Inflammatory macrophage treated with lipopolysaccharide for 1 hour (primary cell): ENCODE measurements around the gene CCDC68.
"Not testable (repeated sequence)": the region's sequence is repeated elsewhere in the genome, so short reads cannot be mapped to it uniquely, and the experiment has no call there.

Experiments
- DNase-seq, 2 donors: peaks; one replicate each; pipeline ENCODE4 v3.0.0-alpha.2; 2020 to 2022

The CCDC68 gene

DNA sequence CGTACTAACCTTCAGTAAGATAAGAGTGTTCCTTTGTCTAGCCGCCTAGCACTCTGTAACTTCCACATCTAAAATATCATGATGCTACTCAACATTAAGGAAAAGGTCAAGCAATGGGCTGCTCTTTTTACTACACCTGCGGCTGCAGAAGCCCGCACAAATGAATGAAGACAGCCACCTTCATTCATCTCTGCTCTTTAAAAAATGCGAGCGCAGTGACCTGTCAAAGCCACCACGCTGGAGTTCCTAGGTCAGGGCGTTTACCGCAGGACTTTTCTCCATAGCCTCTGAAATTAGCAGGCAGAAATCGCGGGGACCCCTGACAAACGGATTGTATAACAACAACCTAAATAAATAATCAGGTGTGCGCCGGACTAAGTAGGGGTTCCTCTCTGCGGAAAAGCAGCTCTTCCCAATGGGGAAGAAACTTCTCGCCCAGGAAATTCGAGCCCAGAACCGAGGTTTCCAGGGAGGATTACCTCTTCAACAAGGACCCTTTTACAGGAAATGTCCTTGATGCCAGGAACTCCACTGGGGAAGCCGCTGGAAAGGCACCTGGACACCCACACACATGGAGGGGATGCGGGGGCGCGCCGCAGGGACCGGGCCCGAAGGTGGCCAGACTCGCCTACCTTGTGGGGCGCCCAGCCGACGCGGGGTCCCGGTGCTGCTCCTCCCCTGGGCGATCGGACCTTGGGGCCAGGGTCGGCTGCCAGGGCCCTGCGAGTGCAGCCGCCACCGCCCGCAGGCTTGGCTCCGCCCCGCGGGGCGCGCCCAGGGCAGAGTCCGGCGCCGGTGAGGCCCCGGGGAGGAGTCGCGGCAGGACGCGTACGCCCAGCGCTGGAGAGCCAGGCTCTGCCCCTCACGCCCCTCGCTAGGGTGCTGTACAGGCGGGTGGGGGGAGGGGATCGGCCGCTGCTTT, at the start of gene CCDC68:
Gene CCDC68 (minus strand): TSS at position 758 of the 922 bp plus-strand sequence. CDS start 16,670 bp downstream, outside the sequence.
- no peak for DNase-seq

- DNase-seq = no peak
Measured at GRCh38 chr18:55007602-55008001, 48.3 kb upstream of the CCDC68 start.

- no peak for DNase-seq
Measured at GRCh38 chr18:55003695-55004094, 44.4 kb upstream of the CCDC68 start.

DNA sequence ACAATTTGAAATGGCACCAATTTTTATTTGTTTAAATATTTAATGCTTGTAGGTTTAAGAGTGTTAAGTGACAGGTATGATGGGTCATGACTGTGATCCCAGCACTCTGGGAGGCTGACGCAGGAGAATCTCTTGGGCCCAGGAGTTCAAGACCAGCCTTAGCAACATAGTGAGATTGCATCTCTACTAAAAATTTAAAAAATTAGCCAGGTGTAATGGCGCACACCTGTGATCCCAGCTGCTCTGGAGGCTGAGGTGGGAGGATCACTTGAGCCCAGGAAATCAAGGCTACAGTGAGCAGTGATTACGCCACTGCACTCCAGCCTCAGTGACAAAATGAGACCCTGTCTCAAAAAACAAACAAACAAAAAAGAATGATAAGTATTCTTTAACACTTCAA, 43.0 kb upstream of the CCDC68 start:
- DNase-seq = no peak

- no peak for DNase-seq
Measured at GRCh38 chr18:55001394-55002024, 42.2 kb upstream of the CCDC68 start.

DNA sequence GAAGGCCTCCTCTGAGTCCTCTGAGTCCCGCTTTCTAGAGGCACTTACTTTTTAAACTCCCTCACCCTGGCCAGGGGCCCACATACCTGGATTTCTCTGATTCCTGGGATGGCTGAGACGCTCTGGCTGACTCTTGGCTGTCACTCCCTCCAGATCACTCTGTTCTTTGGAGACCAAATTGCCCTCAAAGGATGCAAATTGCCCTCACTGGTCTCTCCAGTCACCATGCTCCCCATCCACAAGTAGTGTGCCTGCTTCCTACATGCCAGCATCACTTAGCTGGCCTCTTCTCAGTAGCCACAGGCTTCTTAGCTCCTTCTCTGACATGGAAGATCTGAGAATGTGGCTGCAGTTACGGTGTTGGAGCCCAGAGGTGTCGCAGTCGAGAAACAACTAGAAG, 41.3 kb upstream of the CCDC68 start:
- no peak for DNase-seq

DNA sequence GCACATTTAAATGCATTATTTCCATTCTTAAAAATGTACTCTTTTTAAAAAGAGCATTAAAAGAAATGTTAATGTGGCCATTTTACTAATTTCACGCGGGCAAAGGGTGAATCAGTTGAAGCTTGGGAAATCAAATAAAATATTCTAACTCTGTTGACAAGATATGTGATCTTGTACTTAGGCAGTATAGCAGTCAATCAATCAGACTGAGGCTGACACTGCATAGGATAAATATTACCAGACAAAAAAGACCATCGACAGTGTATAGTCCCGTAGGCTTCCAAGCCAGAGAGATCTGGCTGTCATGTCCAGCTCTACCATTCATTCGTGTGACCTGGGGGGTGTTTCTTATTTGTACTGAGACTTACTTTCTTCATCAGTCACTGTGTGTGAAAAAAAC, 39.8 kb upstream of the CCDC68 start:
- no peak for DNase-seq

DNA sequence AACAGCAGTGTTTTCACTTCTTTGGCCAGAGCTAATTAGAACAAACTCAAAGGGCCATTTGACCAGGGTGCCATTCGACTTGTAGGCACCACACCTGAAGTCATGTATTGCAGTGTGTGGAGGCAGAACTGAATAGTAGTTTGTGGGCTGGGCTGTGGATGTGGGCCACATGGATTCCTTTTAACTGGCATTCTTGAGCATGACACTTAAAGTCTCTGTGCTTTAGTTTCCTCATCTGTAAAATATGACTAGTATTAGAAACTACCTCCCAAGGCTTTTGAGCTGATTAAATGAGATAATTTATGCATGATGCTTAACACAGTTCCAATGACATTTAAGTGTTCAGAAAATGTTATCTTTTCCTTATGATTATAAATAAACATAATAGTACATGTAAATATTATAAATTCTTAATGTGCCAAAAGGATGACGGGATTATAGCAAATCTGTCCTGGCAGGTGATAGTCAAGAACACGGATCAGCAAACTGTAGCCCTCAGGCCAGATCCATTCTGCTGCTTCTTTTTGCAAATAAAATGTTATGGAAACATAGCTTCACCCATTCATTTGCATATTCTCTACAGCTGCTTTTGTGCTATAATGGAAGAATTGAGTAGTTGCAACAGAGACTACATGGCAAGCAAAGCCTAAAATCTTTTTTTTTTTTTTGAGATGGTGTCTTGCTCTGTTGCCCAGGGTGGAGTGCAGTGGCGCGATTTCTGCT, 36.3 kb upstream of the CCDC68 start:
- DNase-seq = no peak

DNA sequence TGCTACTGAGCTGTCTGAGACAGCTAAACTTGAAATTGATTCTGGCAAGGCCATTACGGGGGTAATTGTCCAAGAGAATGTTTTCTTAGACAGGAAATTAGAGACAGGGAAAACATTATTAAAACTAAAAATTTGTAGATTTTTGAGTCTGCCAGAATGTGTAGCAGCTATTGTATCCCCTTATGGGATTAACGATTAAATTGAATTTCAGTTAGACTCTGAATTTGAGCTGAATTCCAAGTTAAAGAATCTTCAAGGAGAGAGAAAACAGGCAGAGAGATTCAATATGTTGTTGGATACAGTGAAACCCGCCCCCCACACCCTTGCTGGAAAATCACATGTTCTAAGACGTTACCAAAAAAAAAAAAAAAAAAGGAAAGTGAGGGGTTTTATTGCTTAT, 32.7 kb upstream of the CCDC68 start:
- DNase-seq = no peak

- DNase-seq = no peak
Measured at GRCh38 chr18:54984908-54985307, 25.6 kb upstream of the CCDC68 start.

- no peak for DNase-seq
Measured at GRCh38 chr18:54983791-54984190, 24.5 kb upstream of the CCDC68 start.

DNA sequence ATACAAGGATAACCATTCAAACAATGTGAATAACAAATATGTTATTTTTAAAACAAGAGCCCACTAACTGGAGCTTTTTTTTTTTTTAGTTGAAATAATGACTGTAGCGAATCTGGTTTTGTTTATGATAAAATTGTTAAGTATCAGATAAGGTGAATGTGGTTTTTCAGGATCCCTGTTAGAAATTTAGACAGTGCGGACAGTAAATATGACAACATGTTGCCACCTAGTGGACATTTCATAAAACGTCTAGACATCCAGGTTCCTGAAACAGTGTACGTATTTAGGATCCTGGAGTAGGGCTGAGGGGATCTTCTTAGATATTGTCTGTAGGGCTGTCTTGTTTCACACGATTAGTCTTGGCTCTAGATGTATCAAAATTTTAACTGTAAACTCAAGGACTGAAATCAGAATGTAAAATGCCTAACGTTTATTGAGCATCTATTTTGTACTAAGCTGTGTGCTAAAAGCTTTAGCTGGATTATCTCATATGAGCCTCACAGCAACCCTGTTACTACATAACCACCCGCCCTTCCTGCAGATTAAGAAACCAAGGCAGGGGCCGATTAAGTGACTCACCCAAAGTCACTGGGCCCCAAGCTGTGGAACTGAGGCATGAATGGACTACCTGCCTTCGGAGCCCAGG, 23.9 kb upstream of the CCDC68 start:
- DNase-seq = peak; percentile 38 to 73

DNA sequence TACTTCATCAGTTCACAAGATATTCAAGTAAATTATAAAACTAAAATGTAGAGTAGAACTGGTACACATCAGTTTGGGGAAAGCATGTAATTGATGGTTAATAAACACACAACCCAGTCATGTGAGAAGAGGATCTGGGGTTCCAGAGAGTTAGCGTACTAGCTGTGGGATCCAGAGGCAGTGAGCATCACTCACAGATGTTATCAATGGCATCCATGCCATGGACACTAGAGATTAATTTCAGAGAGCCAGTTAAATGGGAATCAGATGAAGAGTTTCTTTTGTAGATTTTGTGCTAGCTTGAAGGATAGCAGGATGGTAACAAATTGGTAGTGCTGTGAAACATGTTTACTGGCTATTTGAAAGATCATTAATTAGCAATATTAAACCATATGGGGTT, 21.8 kb upstream of the CCDC68 start:
- no peak for DNase-seq

GRCh38 chr18:54975598-54975997, 16.3 kb upstream of the CCDC68 start:
- DNase-seq = no peak

GRCh38 chr18:54973046-54973445, 13.8 kb upstream of the CCDC68 start:
- no peak for DNase-seq

GRCh38 chr18:54968807-54969206, 9.5 kb upstream of the CCDC68 start:
- peak in 1 of 2 donors; percentile 25 for DNase-seq

DNA sequence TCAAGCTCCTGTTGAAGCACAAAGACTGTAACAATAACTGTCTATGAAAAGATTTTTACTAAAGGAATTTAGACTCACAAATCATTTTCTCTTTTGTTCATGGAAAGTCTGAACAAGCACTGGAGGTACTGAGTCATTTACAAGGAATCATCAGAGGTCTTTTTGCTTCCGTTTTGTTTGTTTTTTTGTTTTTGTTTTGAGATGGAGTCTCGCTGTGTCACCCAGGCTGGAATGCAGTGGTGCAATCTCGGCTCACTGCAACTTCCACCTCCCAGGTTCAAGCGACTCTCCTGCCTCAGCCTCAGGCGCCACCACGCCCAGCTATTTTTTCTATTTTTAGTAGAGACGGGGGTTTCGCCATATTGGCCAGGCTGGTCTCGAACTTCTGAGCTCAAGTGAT, 9.0 kb upstream of the CCDC68 start:
- not testable (repeated sequence) for DNase-seq

DNA sequence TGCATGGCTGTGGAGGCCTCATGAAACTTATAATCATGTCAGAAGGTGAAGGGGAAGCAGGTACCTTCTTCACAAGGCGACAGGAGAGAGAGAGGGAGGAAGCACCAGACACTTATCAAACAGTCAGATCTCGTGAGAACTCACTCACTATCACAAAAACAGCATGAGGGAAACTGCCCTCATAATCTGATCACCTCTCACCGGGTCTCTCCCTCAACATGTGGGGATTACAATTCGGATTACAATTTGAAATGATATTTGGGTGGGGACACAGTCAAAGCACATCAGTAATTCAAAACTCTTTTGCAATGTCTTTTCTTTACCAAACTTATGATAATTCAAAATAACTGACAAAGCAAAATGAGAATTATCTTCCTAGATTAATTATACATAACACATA, 8.5 kb upstream of the CCDC68 start:
- DNase-seq = no peak

DNA sequence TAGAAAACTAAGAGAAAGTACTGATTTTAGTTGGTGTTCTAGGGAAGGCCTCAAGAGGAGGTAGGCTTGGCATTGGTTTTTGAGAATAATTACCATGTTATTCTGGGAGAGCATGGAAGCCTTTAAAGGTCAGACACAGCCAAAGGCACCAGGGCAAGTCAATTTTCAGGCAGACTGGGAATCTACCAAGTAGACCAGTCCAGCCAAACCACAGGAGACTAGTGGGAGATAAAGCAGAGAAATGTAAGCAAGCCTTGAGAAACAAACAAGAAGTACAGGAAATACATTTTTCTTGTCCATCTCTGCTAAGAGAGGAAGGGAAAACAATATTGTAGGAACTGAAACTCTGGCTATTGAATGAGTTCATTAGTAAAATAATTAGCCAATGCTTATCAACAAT, 5.5 kb upstream of the CCDC68 start:
- DNase-seq = peak in 1 of 2 donors; percentile 13

DNA sequence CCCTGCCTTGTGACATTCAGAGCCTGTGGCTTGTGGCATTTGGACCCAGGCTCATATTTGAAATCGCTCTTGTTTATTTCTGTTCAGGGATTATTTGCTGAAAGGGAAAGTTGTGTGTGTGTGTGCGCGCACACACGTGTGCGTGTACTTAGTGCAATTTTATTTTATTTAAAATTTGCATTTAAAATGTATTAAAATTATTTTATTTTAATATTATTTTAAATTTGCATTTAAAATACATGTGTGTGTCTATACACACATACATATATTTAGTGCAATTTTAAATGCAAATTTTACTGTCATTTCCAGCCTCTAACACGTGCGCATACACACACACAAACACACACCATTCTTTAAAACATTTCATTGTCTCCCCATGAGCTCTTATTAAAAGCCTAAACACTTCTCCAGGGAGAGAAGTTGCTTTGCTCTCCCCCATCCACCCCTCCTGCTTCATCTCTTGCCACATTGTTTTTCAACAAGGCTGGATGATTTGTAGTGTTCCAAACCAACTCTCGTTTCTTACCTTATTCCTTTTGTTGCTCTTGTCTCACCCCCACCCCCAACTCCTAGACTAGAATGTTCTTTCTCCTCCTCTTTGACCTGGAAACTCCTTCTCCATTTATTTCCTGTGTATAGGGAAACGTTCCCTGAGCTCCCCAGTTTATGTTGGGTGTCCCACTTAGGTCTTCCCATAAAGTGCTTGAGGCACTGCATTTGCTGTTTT, 3.8 kb upstream of the CCDC68 start:
- no peak for DNase-seq

GRCh38 chr18:54961868-54962267, 2.6 kb upstream of the CCDC68 start:
- no peak for DNase-seq

DNA sequence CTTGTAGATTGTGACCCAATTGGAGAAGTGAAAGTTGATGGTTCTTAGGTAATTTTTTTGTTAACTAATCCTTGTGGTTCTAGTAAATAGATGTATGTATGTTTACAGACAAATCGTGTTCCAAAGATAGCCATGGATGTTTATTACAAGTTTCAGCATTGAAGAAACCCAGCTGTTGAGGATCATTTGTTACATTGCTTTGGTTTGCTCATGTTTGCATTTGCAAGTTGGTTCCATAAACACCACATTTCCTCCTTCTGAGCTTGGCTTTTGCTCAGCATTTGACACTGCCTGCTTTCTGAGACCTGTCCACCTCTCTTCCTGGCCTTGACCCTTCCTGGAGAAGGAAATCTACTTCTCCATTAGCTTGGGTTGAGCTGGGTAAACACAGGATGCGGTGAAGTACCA, 1.8 kb upstream of the CCDC68 start:
- DNase-seq = peak; percentile 12 to 26
